IPS-NIHi7 (cell line): ENCODE results near the gene GET3.
"Not testable (repeated sequence)": the region's sequence is repeated elsewhere in the genome, so short reads cannot be mapped to it uniquely, and the experiment has no call there.

Experiments
- DNase-seq: peaks from one replicate; pipeline ENCODE4 v3.0.0; 2012; ENCODE audit warnings: mixed read lengths; ENCODE audit errors: extremely low spot score

GET3 gene

GRCh38 chr19:12715929-12716328, 21.4 kb upstream of the GET3 start:
- DNase-seq = no peak

- DNase-seq = no peak
These were observed 17.0 kb upstream of the GET3 start for GRCh38 chr19:12720296-12720695.

- no peak for DNase-seq
These were observed 16.2 kb upstream of the GET3 start for GRCh38 chr19:12720851-12721655.

- peak; percentile 73 for DNase-seq
These were observed 15.4 kb upstream of the GET3 start for GRCh38 chr19:12721656-12722565.

GRCh38 chr19:12722566-12723380, 14.5 kb upstream of the GET3 start:
- peak; percentile 95 for DNase-seq

- no peak for DNase-seq
These were observed 14.0 kb upstream of the GET3 start for GRCh38 chr19:12723381-12723640.

GRCh38 chr19:12723641-12724426, 13.5 kb upstream of the GET3 start, which contains the start of gene TNPO2:
Gene TNPO2, minus strand, starts transcription at chr19:12723932. Its CDS starts 2,955 bp downstream, at chr19:12720977.
- peak; percentile 81 for DNase-seq

- DNase-seq = not testable (repeated sequence)
These were observed 11.7 kb upstream of the GET3 start for GRCh38 chr19:12725612-12726011.

- DNase-seq = no peak
These were observed 10.3 kb upstream of the GET3 start for GRCh38 chr19:12726988-12727316.

- no peak for DNase-seq
These were observed 9.4 kb upstream of the GET3 start for GRCh38 chr19:12727745-12728433.

GRCh38 chr19:12730064-12730463, 7.2 kb upstream of the GET3 start:
- no peak for DNase-seq

- no peak for DNase-seq
These were observed 6.0 kb upstream of the GET3 start for GRCh38 chr19:12731337-12731736.

- no peak for DNase-seq
These were observed 3.7 kb upstream of the GET3 start for GRCh38 chr19:12733369-12734214.

GRCh38 chr19:12737835-12738351, 596 bp downstream of the GET3 start:
- DNase-seq = no peak

GRCh38 chr19:12745166-12745897, 8.0 kb downstream of the GET3 start:
- no peak for DNase-seq

- DNase-seq = no peak
These were observed 11.2 kb downstream of the GET3 start for GRCh38 chr19:12748489-12748888.

- DNase-seq = no peak
These were observed 12.7 kb downstream of the GET3 start for GRCh38 chr19:12749938-12750521.

- no peak for DNase-seq
These were observed 13.6 kb downstream of the GET3 start for GRCh38 chr19:12750851-12751250.

GRCh38 chr19:12751635-12752034, 14.3 kb downstream of the GET3 start, which contains the start of gene BEST2:
Gene BEST2, plus strand, starts transcription at chr19:12751791. Its CDS starts 802 bp downstream, at chr19:12752593.
- DNase-seq = peak; percentile 63
